ENCODE measurements around the gene PLXNA4.

- TF ChIP-seq, protein P1, sequence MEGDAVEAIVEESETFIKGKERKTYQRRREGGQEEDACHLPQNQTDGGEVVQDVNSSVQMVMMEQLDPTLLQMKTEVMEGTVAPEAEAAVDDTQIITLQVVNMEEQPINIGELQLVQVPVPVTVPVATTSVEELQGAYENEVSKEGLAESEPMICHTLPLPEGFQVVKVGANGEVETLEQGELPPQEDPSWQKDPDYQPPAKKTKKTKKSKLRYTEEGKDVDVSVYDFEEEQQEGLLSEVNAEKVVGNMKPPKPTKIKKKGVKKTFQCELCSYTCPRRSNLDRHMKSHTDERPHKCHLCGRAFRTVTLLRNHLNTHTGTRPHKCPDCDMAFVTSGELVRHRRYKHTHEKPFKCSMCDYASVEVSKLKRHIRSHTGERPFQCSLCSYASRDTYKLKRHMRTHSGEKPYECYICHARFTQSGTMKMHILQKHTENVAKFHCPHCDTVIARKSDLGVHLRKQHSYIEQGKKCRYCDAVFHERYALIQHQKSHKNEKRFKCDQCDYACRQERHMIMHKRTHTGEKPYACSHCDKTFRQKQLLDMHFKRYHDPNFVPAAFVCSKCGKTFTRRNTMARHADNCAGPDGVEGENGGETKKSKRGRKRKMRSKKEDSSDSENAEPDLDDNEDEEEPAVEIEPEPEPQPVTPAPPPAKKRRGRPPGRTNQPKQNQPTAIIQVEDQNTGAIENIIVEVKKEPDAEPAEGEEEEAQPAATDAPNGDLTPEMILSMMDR (IDR thresholded peaks at IDR 0.05; ENCODE audit: low read length), result no peak
- no peak for TF ChIP-seq EZH2 (IDR thresholded peaks at IDR 0.05; ENCODE audit: borderline replicate concordance, low read length)
Observed at GRCh38 chr7:132488634-132489302, 87.5 kb downstream of the PLXNA4 start.
